ENCODE data around the gene TMPRSS11A.

Gene TMPRSS11A

GRCh38 chr4:67912080-67912479 lies 51.2 kb downstream of the TMPRSS11A start:
- no peaks in the 10 kb centered on the region for H3K79me2 ChIP-seq (ENCODE audit: low read length)
- no peaks in the 10 kb centered on the region for H3K36me3 ChIP-seq (replicated peaks; ENCODE audit: low read depth, low read length)
- no peaks in the 10 kb centered on the region for H3K9me3 ChIP-seq (ENCODE audit: insufficient read depth, low read length)
- H3K27me3 ChIP-seq (ENCODE audit: low read depth, low read length): no peaks in the 10 kb centered on the region
- TF ChIP-seq CTCF (IDR thresholded peaks at IDR 0.05; ENCODE audit: low read depth, low read length) (no peak), EZH2phosphoT487 (IDR thresholded peaks at IDR 0.05; ENCODE audit: low read depth) (no peak)
- no peak overlapping the region for H3K4me2 ChIP-seq (ENCODE audit: low read length)
- no peaks in the 10 kb centered on the region for H4K20me1 ChIP-seq (ENCODE audit: insufficient read depth, low read length)
- no peak overlapping the region for H3K9ac ChIP-seq (ENCODE audit: low read length)
- no peak overlapping the region for H3K27ac ChIP-seq (ENCODE audit: low read length)
- H3K4me1 ChIP-seq (ENCODE audit: low read length): peaks cover 9% of the 10 kb centered on the region; the same call in 1 of the 2 replicates
- H2AFZ ChIP-seq (ENCODE audit: low read depth, low read length): no peak overlapping the region
- H3K4me3 ChIP-seq (ENCODE audit: low read length): no peak overlapping the region

DNA sequence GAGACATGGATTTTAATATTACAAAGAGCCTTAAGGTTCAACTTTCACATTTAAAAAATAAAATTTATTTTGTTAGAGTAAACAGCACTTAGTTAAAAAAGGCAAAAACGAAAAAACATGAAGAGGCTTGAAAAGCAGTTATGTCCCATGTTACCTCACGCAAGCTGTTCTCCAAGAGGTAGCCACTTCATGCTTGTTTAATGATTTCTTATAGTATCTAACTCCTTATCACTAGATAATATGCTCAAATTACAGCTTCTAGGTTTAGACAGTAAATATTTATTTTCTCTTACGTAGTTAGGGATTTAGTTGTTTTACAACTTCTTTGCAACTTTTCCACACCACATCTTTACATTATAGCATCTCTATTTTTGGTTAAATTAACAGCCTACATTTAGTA lies 51.7 kb downstream of the TMPRSS11A start:
- Histone ChIP-seq H3K4me3 (ENCODE audit: low read length) (no peak overlapping the region), H3K27ac (ENCODE audit: low read length) (no peak overlapping the region), H3K79me2 (ENCODE audit: low read length) (no peaks in the 10 kb centered on the region), H3K9me3 (ENCODE audit: insufficient read depth, low read length) (no peaks in the 10 kb centered on the region), H2AFZ (ENCODE audit: low read depth, low read length) (no peak overlapping the region), H4K20me1 (ENCODE audit: insufficient read depth, low read length) (no peaks in the 10 kb centered on the region), H3K4me2 (ENCODE audit: low read length) (no peak overlapping the region), H3K27me3 (ENCODE audit: low read depth, low read length) (no peaks in the 10 kb centered on the region), H3K9ac (ENCODE audit: low read length) (no peak overlapping the region), H3K36me3 (replicated peaks; ENCODE audit: low read depth, low read length) (no peaks in the 10 kb centered on the region), H3K4me1 (ENCODE audit: low read length) (peaks cover 9% of the 10 kb centered on the region; the same call in 1 of the 2 replicates)
- no peak for TF ChIP-seq EZH2phosphoT487 (IDR thresholded peaks at IDR 0.05; ENCODE audit: low read depth)
- TF ChIP-seq CTCF (IDR thresholded peaks at IDR 0.05; ENCODE audit: low read depth, low read length): no peak

GRCh38 chr4:67911141-67911540 lies 52.2 kb downstream of the TMPRSS11A start:
- no peak overlapping the region for H3K27ac ChIP-seq (ENCODE audit: low read length)
- TF ChIP-seq EZH2phosphoT487 (IDR thresholded peaks at IDR 0.05; ENCODE audit: low read depth): no peak
- H3K27me3 ChIP-seq (ENCODE audit: low read depth, low read length): no peaks in the 10 kb centered on the region
- H3K9me3 ChIP-seq (ENCODE audit: insufficient read depth, low read length): no peaks in the 10 kb centered on the region
- H3K79me2 ChIP-seq (ENCODE audit: low read length): no peaks in the 10 kb centered on the region
- H3K4me3 ChIP-seq (ENCODE audit: low read length): 0 out of 2 replicates have a peak overlapping the region, but pooled peaks have one; percentile 5
- peak overlapping the region; percentile 31; the same call in 1 of the 2 replicates for H3K4me2 ChIP-seq (ENCODE audit: low read length)
- no peak overlapping the region for H3K9ac ChIP-seq (ENCODE audit: low read length)
- no peaks in the 10 kb centered on the region for H3K36me3 ChIP-seq (replicated peaks; ENCODE audit: low read depth, low read length)
- no peak overlapping the region for H2AFZ ChIP-seq (ENCODE audit: low read depth, low read length)
- H3K4me1 ChIP-seq (ENCODE audit: low read length): peaks cover 9% of the 10 kb centered on the region; the same call in 1 of the 2 replicates
- no peaks in the 10 kb centered on the region for H4K20me1 ChIP-seq (ENCODE audit: insufficient read depth, low read length)

GRCh38 chr4:67910585-67910905 lies 52.7 kb downstream of the TMPRSS11A start:
- Histone ChIP-seq H3K27me3 (ENCODE audit: low read depth, low read length) (no peaks in the 10 kb centered on the region), H3K36me3 (replicated peaks; ENCODE audit: low read depth, low read length) (no peaks in the 10 kb centered on the region), H3K4me2 (ENCODE audit: low read length) (peak overlapping the region; percentile 31), H2AFZ (ENCODE audit: low read depth, low read length) (no peak overlapping the region), H3K4me3 (ENCODE audit: low read length) (0 out of 2 replicates have a peak overlapping the region, but pooled peaks have one; percentile 5), H3K4me1 (ENCODE audit: low read length) (peaks cover 9% of the 10 kb centered on the region; the same call in 1 of the 2 replicates), H3K9me3 (ENCODE audit: insufficient read depth, low read length) (no peaks in the 10 kb centered on the region), H3K79me2 (ENCODE audit: low read length) (no peaks in the 10 kb centered on the region), H3K27ac (ENCODE audit: low read length) (no peak overlapping the region), H4K20me1 (ENCODE audit: insufficient read depth, low read length) (no peaks in the 10 kb centered on the region), H3K9ac (ENCODE audit: low read length) (no peak overlapping the region)
- TF ChIP-seq EZH2phosphoT487 (IDR thresholded peaks at IDR 0.05; ENCODE audit: low read depth) (no peak), CTCF (IDR thresholded peaks at IDR 0.05; ENCODE audit: low read depth, low read length) (no peak)
